GM18511 (cell line): ENCODE results near the gene APRT.
A peak's percentile ranks its signal among the peaks of the same experiment; 100 is the strongest.

ENCODE experiments used
- ATAC-seq: cut with Tn5 transposase; IDR thresholded peaks from one replicate; pipeline ENCODE4 v1.9.1; 2021; ENCODE audit warnings: mild to moderate bottlenecking, moderate library complexity; ENCODE audit not compliant: unreplicated experiment

The APRT gene

GRCh38 chr16:88811769-88812512 lies at the start of gene APRT:
TSS of gene APRT (minus strand) at chr16:88811928. CDS start at chr16:88811899, 29 bp downstream.
- peak; percentile 74 for ATAC-seq

- ATAC-seq, result no peak
These were observed 49.6 kb upstream of the APRT start for GRCh38 chr16:88861359-88861758.

DNA sequence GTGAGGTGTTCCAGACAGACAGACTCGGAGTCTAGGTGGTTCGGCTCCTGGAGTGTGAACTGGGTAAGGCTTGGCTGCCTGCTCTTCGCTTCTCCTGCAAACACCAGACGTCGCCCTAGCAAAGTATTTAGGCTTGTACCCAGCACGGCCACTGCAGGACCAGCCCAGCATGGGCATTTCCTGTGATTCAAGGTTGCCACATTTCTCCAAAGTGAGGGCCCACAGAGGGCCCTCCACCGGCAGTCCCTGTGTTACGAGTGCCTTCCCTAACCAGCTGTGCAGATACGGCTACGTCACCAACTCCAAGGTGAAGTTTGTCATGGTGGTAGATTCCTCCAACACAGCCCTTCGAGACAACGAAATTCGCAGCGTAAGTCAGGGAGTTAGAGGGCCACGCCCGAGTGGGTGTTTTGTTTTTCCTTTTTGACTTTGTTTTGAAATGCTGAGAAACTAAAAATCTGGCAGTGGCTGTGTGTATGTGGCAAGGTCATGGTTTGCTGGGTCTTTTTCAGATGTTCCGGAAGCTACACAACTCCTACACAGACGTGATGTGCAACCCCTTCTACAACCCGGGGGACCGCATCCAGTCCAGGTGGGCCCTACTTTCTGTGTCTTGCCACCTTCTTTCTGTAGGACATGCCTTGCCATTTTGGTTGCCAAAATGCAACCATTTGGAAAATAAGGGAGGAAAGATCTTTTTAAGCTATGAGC lies 47.8 kb upstream of the APRT start:
- no peak for ATAC-seq

GRCh38 chr16:88857728-88858339 lies 46.1 kb upstream of the APRT start:
- ATAC-seq, result peak; percentile 50

- ATAC-seq, result peak; percentile 82
These were observed 45.4 kb upstream of the APRT start, which contains the start of the genes GALNS and TRAPPC2L for GRCh38 chr16:88856828-88857727. TSS of gene GALNS (minus strand) at chr16:88856947. CDS start at chr16:88856877, 70 bp downstream. TSS of gene TRAPPC2L (plus strand) at chr16:88857127. CDS start at chr16:88857151, 24 bp downstream.

DNA sequence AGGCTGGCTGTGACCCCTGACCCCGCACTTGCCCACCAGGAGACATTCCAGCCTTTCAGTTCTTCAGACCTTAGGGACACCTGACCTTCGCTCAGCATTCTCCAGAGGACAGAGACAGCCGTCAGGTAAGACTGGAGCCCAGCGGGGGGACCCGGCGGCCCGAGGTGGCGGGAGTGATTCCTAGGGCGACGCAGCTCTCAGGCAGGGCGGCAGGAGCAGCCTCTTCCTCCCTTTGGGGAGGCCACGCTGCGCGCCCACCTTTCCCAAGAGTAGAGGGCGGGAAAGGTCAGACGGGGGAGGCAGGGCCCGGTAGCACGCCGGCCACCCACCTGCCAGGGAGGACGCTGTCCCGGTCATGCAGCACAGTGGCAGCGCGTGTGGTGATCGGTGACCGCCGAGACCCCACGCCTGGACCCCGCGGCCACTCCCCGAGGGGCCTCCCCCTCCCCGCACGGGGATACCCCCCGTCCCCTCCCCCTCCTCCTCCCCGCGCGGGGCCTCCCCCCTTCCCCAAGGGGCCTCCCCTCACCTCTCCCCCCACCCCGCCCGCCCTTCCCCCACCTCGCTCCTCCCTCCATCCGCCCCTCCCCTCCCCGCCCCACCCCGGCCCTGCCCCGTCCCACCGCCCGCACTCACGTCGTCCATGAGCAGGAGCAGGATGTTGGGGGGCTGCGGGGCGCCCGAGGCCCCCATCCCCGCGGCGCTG lies 44.5 kb upstream of the APRT start:
- ATAC-seq, result no peak

GRCh38 chr16:88855736-88856121 lies 44.0 kb upstream of the APRT start:
- ATAC-seq, result no peak

- ATAC-seq, result no peak
These were observed 43.4 kb upstream of the APRT start for GRCh38 chr16:88855176-88855575.

GRCh38 chr16:88854306-88855111 lies 42.8 kb upstream of the APRT start:
- no peak for ATAC-seq

DNA sequence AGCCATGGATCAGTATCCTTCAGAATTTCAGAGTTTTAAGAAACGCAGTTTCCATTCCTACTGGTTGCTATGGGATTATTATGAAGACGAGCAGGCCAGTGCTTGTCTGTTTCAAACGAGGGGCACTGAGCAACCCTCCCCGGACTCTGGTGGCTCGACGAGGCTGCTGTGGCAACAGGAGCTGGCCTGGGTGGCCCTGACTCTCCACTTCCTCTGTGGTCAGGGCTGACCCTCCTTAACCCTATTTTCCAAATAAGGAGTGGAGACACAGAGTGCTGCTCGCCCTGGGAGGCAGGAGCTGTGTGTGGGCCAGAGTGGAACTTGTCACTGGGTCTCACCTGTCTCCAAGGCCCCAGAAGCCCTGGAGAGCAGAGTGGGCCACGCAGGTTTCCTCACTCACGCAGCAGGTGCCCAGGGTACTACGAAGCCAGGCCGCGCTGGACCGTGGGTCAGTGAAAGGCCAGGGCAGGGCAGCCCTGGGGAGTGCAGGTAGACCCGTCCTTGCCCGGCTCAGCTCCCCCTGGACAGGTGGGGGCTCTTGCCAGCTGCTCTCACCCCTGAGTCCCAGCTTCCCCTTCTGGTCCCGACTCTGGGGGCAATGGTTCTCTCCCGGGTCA lies 41.7 kb upstream of the APRT start:
- ATAC-seq, result no peak

DNA sequence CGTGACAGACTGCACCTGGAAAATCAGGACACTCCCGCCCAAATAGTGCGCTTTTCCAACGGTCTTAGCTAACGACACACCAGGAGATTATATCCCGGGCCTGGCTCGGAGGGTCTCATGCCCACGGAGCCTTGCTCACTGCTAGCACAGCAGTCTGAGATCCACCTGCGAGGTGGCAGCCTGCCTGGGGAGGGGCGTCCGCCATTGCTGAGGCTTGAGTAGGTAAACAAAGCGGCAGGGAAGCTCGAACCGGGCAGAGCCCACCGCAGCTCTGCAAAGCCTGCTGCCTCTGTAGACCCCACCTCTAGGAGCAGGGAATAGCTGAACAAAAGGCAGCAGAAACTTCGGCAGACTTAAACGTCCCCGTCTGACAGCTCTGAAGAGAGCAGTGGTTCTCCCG lies 39.9 kb upstream of the APRT start:
- no peak for ATAC-seq

DNA sequence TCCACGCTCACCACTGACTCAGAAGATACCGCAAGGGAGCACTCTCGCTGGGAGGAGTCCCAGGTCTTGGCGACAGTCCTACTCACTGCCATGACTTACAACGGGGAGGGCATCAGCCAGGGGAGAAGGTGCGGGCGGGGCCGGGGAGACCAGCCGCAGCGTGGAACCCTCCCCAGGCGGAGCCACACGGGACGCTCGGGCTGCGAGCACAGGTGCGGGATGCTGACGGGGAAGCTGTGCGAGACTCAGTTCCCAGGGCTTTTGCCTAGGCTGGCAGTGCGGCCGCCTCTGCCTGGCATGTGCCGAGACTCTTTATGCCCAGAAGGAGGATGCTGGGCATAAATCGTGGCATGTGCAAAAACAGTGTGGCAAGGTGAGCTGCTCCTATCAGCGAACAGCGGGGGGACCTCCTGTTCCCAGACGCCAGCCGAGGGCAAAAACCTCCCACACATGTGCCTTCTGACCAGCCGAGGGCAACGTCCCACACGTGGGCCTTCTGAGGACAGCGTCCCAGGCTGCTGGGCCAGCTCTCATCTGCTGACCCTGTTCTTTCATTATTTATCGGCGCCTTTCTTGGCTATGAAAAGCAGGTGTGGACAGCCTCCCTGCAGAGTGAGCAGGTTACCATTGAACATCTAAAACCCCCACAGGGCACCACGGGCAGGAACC lies 38.9 kb upstream of the APRT start:
- no peak for ATAC-seq

DNA sequence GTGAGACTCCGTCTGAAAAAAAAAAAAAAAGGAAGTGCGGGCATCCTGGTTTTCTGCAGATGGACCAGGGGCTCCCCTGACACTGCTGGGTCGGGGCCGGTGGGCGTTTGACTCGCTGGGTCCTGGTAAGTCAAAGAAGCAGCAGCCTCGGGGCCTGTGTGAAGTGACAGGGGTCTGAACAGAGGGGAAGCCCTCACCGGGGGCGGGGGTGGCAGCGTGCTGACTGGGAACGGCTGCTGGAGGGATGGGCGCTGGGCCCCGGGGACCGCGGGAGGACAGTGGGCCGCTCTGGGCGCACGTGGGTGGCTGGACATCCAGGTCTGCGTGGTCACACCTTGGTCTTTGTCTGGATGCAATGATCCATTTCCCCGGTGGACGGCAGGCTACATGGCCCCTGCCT lies 36.8 kb upstream of the APRT start:
- ATAC-seq, result no peak

- ATAC-seq, result no peak
These were observed 35.9 kb upstream of the APRT start for GRCh38 chr16:88847654-88848053.

DNA sequence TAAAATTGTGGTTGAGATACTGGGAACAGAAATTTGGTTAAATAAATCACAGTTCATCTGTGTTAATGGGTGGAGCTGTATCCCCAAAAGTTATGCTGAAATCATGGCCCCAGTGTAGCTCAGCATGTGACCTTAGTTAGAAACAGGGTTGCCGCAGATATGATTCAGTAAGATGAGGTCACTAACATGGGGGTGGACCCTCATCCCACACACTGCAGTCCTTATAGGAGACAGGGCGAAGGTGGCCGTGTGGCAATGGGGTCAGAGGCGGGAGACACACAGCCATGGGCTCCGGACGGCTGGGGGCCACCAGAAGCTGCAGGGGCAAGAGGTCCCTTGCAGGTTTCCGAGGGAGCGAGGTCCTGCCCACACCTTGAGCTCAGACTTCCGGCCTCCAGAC lies 34.4 kb upstream of the APRT start:
- no peak for ATAC-seq

- ATAC-seq, result no peak
These were observed 32.8 kb upstream of the APRT start for GRCh38 chr16:88844419-88845036.

GRCh38 chr16:88843256-88843655 lies 31.5 kb upstream of the APRT start:
- ATAC-seq, result no peak

DNA sequence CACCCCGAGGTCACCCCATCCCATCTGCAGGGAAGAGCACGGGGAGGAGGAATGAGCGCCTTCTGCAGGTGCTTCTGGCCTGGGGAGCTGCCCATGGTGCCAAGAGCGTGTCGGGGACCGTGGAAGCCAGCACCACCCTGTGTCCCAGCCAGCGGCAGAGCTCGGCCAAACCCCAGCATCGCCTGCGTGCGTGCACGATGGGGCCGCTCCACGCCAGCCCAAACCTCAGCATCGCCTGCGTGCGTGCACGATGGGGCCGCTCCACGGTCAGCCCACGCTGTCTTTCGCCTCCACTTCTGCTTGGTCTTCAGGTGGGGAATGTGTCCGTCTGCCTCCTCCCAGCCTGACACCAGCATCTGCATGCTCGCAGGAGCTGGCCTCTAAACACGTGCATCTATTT lies 31.1 kb upstream of the APRT start:
- no peak for ATAC-seq
